Esophagus (tissue), 2 donors: ENCODE results near the gene GCNT1. TPM values are rescaled to one million over a fixed set of nuclear protein-coding genes. Genes with fewer than 3 reads are reported as not detected.
"Not testable (repeated sequence)": the region's sequence is repeated elsewhere in the genome, so short reads cannot be mapped to it uniquely, and the experiment has no call there.

ENCODE experiments used
- H3K27ac ChIP-seq, 2 donors: one replicate each; pipeline ENCODE4 v1.5.1; 2013; ENCODE audit warnings: low read depth in 2 of 2, mild to moderate bottlenecking in 2 of 2, inconsistent platforms in 1 of 2, low read length in 1 of 2, moderate library complexity in 1 of 2
- H3K27me3 ChIP-seq, 2 donors: one replicate each; pipeline ENCODE4 v1.6.1; 2013; ENCODE audit warnings: low read length in 2 of 2, control low read depth in 1 of 2, mild to moderate bottlenecking in 1 of 2; ENCODE audit not compliant: insufficient read depth in 2 of 2, control insufficient read depth in 1 of 2
- H3K36me3 ChIP-seq, 2 donors: one replicate each; pipeline ENCODE4 v1.6.1; 2013; ENCODE audit warnings: low read length in 1 of 2; ENCODE audit not compliant: control insufficient read depth in 2 of 2, insufficient read depth in 2 of 2
- H3K4me1 ChIP-seq, 2 donors: one replicate each; pipeline ENCODE4 v1.6.1; 2013; ENCODE audit warnings: low read length in 1 of 2; ENCODE audit not compliant: control insufficient read depth in 2 of 2, insufficient read depth in 2 of 2
- H3K4me3 ChIP-seq, 2 donors: one replicate each; pipeline ENCODE4 v1.5.1; 2013; ENCODE audit warnings: low read length in 2 of 2, mild to moderate bottlenecking in 2 of 2, low read depth in 1 of 2, moderate library complexity in 1 of 2
- H3K9me3 ChIP-seq, 2 donors: one replicate each; pipeline ENCODE4 v1.6.1; 2013; ENCODE audit warnings: mild to moderate bottlenecking in 2 of 2, low read depth in 1 of 2, low read length in 1 of 2, moderate library complexity in 1 of 2; ENCODE audit not compliant: control insufficient read depth in 2 of 2, insufficient read depth in 1 of 2
- WGBS, 2 donors: extraction: QIAGEN DNeasy Blood & Tissue Kit; methylation state at CpG; one replicate each; pipeline ENCODE4 v1.1.7; 2013; 5-methylcytosine and 5-hydroxymethylcytosine counted together
- polyA plus RNA-seq, 2 donors: library from polyadenylated mRNA; stranded (reverse); fragments of 200-250 nt; gene quantifications; one replicate each; pipeline ENCODE4 v1.2.3, GENCODE V29; 2013
- donor health status: healthy with polysubstance abuse.
- donor health status: Bipolar disorder and iron deficiency.

The GCNT1 gene
- polyA plus RNA-seq, 2 donors = 0.79 to 1.6 TPM

DNA sequence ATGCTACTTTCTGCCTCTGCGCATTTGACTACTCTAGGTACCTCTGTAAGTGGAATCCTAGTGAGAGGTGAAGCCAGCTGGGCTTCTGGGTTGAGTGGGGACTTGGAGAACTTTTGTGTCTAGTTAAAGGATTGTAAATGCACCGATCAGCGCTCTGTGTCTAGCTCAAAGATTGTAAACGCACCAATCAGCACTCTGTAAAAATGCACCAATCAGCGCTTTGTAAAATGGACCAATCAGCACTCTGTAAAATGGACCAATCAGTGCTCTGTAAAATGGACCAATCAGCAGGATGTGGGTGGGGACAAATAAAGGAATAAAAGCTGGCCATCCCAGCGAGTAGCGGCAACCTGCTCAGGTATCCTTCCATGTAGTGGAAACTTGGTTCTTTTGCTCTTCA lies 18.8 kb downstream of the GCNT1 start:
- H3K27ac ChIP-seq, H3K36me3 ChIP-seq, H3K9me3 ChIP-seq, H3K27me3 ChIP-seq, H3K4me3 ChIP-seq, H3K4me1 ChIP-seq: not testable (repeated sequence)
- WGBS, 2 donors = 84 to 88% methylated on average over 7 of the region's 7 CpGs

DNA sequence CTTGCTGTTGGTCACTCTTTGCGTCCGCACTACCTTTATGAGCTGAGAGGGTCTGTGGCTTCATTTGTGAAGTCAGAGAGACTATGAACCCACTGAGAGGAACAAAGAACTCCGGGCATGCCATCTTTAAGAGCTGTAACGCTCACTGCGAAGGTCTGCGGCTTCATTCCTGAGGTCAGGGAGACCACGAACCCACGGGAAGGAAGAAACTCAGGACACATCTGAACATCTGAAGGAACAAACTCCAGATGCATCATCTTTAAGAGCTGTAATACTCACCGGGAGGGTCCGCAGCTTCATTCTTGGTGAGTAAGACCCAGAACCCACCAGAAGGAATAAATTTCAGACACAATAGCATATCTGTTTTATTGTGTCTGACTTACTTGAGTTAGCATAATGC lies 19.2 kb downstream of the GCNT1 start:
- 93 to 94% methylated on average over 10 of the region's 10 CpGs for WGBS, 2 donors
- no peaks in the 10 kb centered on the region for H3K9me3 ChIP-seq
- no peak overlapping the region for H3K27ac ChIP-seq
- H3K36me3 ChIP-seq = peaks cover 0 to 3% of the 10 kb centered on the region in 2 donors
- no peaks in the 10 kb centered on the region for H3K4me1 ChIP-seq
- no peaks in the 10 kb centered on the region for H3K27me3 ChIP-seq
- H3K4me3 ChIP-seq = no peak overlapping the region

- not testable (repeated sequence) for H3K4me3 ChIP-seq, H3K4me1 ChIP-seq, H3K27me3 ChIP-seq, H3K9me3 ChIP-seq, H3K36me3 ChIP-seq, H3K27ac ChIP-seq
- 96 to 98% methylated on average over 1 of the region's 2 CpGs for WGBS, 2 donors
These were observed 20.4 kb downstream of the GCNT1 start for GRCh38 chr9:76479337-76479736.

- Histone ChIP-seq H3K27ac (no peak overlapping the region), H3K9me3 (no peaks in the 10 kb centered on the region), H3K36me3 (no peaks in the 10 kb centered on the region), H3K4me1 (no peaks in the 10 kb centered on the region), H3K27me3 (no peaks in the 10 kb centered on the region), H3K4me3 (no peak overlapping the region)
- 94 to 96% methylated on average over 2 of the region's 2 CpGs for WGBS, 2 donors
These were observed 27.2 kb downstream of the GCNT1 start for GRCh38 chr9:76486151-76486550.

DNA sequence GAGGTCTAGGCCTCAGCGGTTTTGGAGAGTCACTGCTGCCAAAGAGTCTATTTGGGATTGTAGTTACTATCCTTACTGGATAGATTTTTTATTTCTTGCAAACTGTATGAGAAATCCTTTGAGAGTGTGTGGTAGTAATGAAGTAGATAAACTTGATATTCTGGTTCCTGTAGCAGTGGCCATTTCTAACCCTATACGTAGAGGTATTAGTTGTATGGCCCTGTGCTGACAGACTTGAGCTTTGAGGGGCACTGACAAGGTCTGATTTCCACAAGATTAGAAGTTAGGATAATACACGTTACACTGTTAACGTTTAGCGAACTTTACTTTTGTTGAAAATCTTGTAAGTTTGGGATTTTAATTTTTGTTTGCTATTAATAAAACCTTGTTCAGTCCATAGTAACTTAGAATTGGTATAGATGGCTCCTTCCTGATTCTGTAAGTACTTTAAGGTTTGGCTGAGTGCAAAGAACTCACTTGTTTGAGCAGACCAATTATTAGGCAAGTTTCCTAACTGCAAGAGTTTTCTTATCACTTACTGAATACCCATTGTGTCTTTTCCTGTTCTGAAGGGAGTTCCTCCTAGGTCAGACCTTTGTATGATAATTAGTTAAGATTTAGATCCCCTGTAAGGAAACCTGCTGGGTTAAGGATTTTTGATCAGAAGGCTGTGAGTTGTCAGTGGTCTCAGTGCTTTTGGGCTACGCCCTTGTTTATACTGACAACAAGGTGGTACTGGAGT lies 31.4 kb downstream of the GCNT1 start:
- H3K27me3 ChIP-seq = no peaks in the 10 kb centered on the region
- no peaks in the 10 kb centered on the region for H3K4me1 ChIP-seq
- H3K27ac ChIP-seq = no peak overlapping the region
- H3K9me3 ChIP-seq = no peaks in the 10 kb centered on the region
- WGBS, 2 donors = 82 to 84% methylated on average over 6 of the region's 6 CpGs
- no peak overlapping the region for H3K4me3 ChIP-seq
- H3K36me3 ChIP-seq = no peaks in the 10 kb centered on the region

DNA sequence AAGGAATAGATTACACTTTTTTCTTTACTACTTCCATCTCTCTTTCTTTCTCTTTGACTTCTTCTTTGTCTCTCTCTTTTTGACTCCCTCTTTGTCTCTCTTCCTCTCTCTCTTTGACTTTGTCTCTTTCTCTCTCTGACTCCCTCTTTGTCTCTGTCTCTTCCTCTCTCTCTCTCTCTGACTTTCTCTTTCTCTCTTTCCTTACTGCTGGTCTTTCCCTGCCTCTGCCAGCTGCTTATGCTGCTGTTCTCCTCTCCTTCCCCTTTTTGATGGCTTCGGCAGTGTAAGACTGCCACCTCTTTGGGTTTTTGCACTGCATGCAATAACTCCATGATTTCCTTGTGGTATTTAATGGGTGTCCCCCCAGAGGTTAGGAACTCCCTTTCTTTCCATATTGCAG lies 32.1 kb downstream of the GCNT1 start:
- H3K4me3 ChIP-seq, H3K27ac ChIP-seq, H3K4me1 ChIP-seq, H3K9me3 ChIP-seq, H3K36me3 ChIP-seq, H3K27me3 ChIP-seq: not testable (repeated sequence)
- WGBS, 2 donors = 76 to 78% methylated on average over 1 of the region's 1 CpG

DNA sequence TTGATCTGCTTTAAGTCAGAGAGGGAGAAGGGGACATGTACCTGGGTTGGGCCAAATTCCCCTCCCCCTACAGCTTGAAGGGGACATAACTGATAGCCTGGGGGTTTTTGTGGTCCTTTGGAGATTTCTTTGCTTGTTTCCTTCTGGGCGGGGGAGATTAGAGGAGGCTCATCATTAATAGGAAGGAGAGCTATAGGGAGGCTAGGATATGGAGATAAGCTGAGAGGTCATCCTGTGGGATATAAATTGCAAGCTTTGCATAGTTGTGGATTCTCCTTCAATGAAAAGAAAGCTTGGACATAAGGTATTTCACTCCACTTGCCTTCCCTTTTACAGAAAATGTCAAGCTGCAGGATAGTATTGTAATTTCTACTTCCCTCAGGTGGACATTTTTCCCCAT lies 34.5 kb downstream of the GCNT1 start:
- not testable (repeated sequence) for H3K27ac ChIP-seq, H3K4me1 ChIP-seq, H3K27me3 ChIP-seq, H3K9me3 ChIP-seq, H3K4me3 ChIP-seq, H3K36me3 ChIP-seq
- 93 to 94% methylated on average over 1 of the region's 1 CpG for WGBS, 2 donors

DNA sequence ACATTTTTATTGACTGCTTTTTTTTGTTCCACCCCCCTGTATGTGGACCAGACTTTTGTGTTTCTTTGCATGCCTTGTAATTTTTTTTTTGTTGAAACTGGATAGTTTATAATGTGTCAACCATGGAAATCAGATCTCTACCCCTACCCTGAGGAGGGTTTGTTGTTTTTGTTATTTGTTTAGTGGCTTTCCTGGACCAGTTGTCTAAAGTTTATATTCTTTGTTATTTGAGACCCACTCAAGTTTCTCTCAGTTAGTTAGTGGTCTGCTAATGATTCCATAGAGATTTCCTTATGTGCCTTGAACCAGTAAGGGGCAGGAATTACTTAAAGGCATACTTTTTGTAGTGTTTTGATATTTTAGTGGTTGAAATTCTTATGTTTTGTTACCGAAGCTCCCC lies 41.1 kb downstream of the GCNT1 start:
- peaks cover 0 to 2% of the 10 kb centered on the region in 2 donors for H3K9me3 ChIP-seq
- H3K4me1 ChIP-seq = no peaks in the 10 kb centered on the region
- no peak overlapping the region for H3K4me3 ChIP-seq
- 86 to 90% methylated on average over 1 of the region's 1 CpG for WGBS, 2 donors
- H3K27ac ChIP-seq = no peak overlapping the region
- no peaks in the 10 kb centered on the region for H3K27me3 ChIP-seq
- no peaks in the 10 kb centered on the region for H3K36me3 ChIP-seq

- no peak overlapping the region for H3K27ac ChIP-seq
- H3K4me3 ChIP-seq = no peak overlapping the region
- no peaks in the 10 kb centered on the region for H3K9me3 ChIP-seq
- WGBS, 2 donors = 85 to 86% methylated on average over 6 of the region's 6 CpGs
- H3K27me3 ChIP-seq = no peaks in the 10 kb centered on the region
- H3K4me1 ChIP-seq = no peaks in the 10 kb centered on the region
- no peaks in the 10 kb centered on the region for H3K36me3 ChIP-seq
These were observed 43.8 kb downstream of the GCNT1 start for GRCh38 chr9:76502746-76503145.

- Histone ChIP-seq H3K9me3 (no peaks in the 10 kb centered on the region), H3K27me3 (no peaks in the 10 kb centered on the region), H3K4me3 (no peak overlapping the region), H3K36me3 (no peaks in the 10 kb centered on the region), H3K4me1 (no peaks in the 10 kb centered on the region), H3K27ac (no peak overlapping the region)
- WGBS, 2 donors = 84 to 85% methylated on average over 1 of the region's 1 CpG
These were observed 51.1 kb downstream of the GCNT1 start for GRCh38 chr9:76510041-76510440.
